Tibial nerve (tissue), 4 donors: ENCODE data around the gene TTC24. TPM values are rescaled to one million over a fixed set of nuclear protein-coding genes. Genes with fewer than 3 reads are reported as not detected.

Experiments
- DNase-seq, 2 donors: peaks; one replicate each; pipeline ENCODE4 v3.0.0-alpha.2; 2019; ENCODE audit warnings: low spot score in 2 of 2
- H3K27ac ChIP-seq, 4 donors: fragments of 200-600 bp; sonication (generic) in 3 of 4; one replicate each; pipeline ENCODE4 v1.5.1; 2017 to 2019; ENCODE audit warnings: mild to moderate bottlenecking in 1 of 4
- H3K27me3 ChIP-seq, 2 donors: fragments of 200-600 bp; sonication (generic) in 1 of 2; one replicate each; pipeline versions ENCODE4 v1.5.1 to v1.6.0; 2017 to 2019
- H3K36me3 ChIP-seq, 3 donors: fragments of 200-600 bp; sonication (generic); one replicate each; pipeline ENCODE4 v1.5.1; 2018 to 2019
- H3K4me1 ChIP-seq, 4 donors: fragments of 200-600 bp; sonication (generic) in 3 of 4; one replicate each; pipeline ENCODE4 v1.5.1; 2017 to 2019
- H3K4me3 ChIP-seq, 4 donors: fragments of 200-600 bp; sonication (generic) in 3 of 4; one replicate each; pipeline ENCODE4 v1.5.1; 2017 to 2019; ENCODE audit warnings: mild to moderate bottlenecking in 1 of 4, moderate library complexity in 1 of 4
- H3K9me3 ChIP-seq, 4 donors: fragments of 200-600 bp; sonication (generic) in 3 of 4; one replicate each; pipeline ENCODE4 v1.5.1; 2017 to 2019
- EP300 ChIP-seq, 2 donors: sonication (generic); formaldehyde crosslinking; IDR thresholded peaks; one replicate each; pipeline ENCODE4 v1.6.1; 2017; ENCODE audit warnings: antibody characterized with exemption in 2 of 2, mild to moderate bottlenecking in 1 of 2
- POLR2A ChIP-seq, 2 donors: fragments of 450-650 bp; IDR thresholded peaks; one replicate each; pipeline ENCODE4 v1.6.1; 2017; ENCODE audit warnings: antibody characterized with exemption in 2 of 2, mild to moderate bottlenecking in 2 of 2, moderate library complexity in 2 of 2
- WGBS, 2 donors: methylation state at CpG; one replicate each; pipeline ENCODE4 v1.1.5; 2018; 5-methylcytosine and 5-hydroxymethylcytosine counted together
- total RNA-seq, 4 donors: library from RNA; depleted of rRNA; stranded (reverse); fragments of >200 nt; gene quantifications; one replicate each; pipeline ENCODE4 v1.1.0, GENCODE V29; 2016
- TF ChIP-seq, protein P1 (sequence below), 5 experiments: fragments of 200-600 bp in 3 of 5; fragments of 450-650 bp in 2 of 5; sonication (generic) in 3 of 5; IDR thresholded peaks; one replicate each; pipeline ENCODE4 v1.5.1; 2016 to 2019; ENCODE audit warnings: antibody characterized with exemption in 5 of 5, mild to moderate bottlenecking in 3 of 5, moderate library complexity in 2 of 5

Gene TTC24
- total RNA-seq, 4 donors from 2014 or later: not detected

- no peak for DNase-seq
- H3K9me3 ChIP-seq: no peaks in the 10 kb centered on the region
- H3K27me3 ChIP-seq: no peaks in the 10 kb centered on the region
- no peak overlapping the region for H3K27ac ChIP-seq
- H3K4me1 ChIP-seq: no peaks in the 10 kb centered on the region
- H3K36me3 ChIP-seq: no peaks in the 10 kb centered on the region
- no peak overlapping the region for H3K4me3 ChIP-seq
- WGBS, 2 donors: 90 to 100% methylated on average over 1 of the region's 1 CpG
- TF ChIP-seq POLR2A (IDR thresholded peaks at IDR 0.05): no peak
- no peak for TF ChIP-seq EP300 (IDR thresholded peaks at IDR 0.05)
- TF ChIP-seq, protein P1, sequence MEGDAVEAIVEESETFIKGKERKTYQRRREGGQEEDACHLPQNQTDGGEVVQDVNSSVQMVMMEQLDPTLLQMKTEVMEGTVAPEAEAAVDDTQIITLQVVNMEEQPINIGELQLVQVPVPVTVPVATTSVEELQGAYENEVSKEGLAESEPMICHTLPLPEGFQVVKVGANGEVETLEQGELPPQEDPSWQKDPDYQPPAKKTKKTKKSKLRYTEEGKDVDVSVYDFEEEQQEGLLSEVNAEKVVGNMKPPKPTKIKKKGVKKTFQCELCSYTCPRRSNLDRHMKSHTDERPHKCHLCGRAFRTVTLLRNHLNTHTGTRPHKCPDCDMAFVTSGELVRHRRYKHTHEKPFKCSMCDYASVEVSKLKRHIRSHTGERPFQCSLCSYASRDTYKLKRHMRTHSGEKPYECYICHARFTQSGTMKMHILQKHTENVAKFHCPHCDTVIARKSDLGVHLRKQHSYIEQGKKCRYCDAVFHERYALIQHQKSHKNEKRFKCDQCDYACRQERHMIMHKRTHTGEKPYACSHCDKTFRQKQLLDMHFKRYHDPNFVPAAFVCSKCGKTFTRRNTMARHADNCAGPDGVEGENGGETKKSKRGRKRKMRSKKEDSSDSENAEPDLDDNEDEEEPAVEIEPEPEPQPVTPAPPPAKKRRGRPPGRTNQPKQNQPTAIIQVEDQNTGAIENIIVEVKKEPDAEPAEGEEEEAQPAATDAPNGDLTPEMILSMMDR (IDR thresholded peaks at IDR 0.05): no peak
Observed at GRCh38 chr1:156549831-156550230, 29.7 kb upstream of the TTC24 start.

DNA sequence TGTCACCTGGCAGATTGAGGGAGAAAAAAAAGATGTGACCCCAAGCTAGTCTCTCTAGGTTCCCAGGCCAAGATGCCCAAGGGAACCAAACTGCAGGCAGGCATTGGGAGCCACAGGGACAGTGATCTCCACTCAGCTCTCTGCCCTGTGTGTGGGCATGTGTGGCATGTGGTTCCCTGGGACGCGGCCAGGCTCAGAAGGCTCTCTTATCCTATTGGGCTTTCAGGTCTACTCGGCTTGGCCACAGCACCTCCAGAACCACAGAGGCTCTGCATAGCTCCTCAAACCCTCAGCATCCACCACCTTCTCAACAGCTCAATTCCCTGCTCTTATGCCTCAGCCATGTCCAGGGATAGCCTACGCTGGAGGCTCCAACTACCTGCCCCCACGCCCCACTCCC, 29.2 kb upstream of the TTC24 start:
- H3K27ac ChIP-seq: no peak overlapping the region
- no peaks in the 10 kb centered on the region for H3K36me3 ChIP-seq
- TF ChIP-seq POLR2A (IDR thresholded peaks at IDR 0.05) (no peak), EP300 (IDR thresholded peaks at IDR 0.05) (no peak)
- TF ChIP-seq, protein P1 (IDR thresholded peaks at IDR 0.05): no peak
- no peaks in the 10 kb centered on the region for H3K27me3 ChIP-seq
- 75 to 90% methylated on average over 5 of the region's 5 CpGs for WGBS, 2 donors
- DNase-seq: no peak
- H3K9me3 ChIP-seq: no peaks in the 10 kb centered on the region
- no peak overlapping the region for H3K4me3 ChIP-seq
- H3K4me1 ChIP-seq: no peaks in the 10 kb centered on the region

GRCh38 chr1:156551066-156551643, 28.4 kb upstream of the TTC24 start:
- Histone ChIP-seq H3K4me3 (no peak overlapping the region), H3K4me1 (no peaks in the 10 kb centered on the region), H3K36me3 (no peaks in the 10 kb centered on the region), H3K27me3 (no peaks in the 10 kb centered on the region), H3K9me3 (no peaks in the 10 kb centered on the region), H3K27ac (no peak overlapping the region)
- DNase-seq: no peak
- TF ChIP-seq, protein P1 (IDR thresholded peaks at IDR 0.05): no peak
- TF ChIP-seq EP300 (IDR thresholded peaks at IDR 0.05): no peak
- no peak for TF ChIP-seq POLR2A (IDR thresholded peaks at IDR 0.05)
- WGBS, 2 donors: 82 to 86% methylated on average over 3 of the region's 3 CpGs

DNA sequence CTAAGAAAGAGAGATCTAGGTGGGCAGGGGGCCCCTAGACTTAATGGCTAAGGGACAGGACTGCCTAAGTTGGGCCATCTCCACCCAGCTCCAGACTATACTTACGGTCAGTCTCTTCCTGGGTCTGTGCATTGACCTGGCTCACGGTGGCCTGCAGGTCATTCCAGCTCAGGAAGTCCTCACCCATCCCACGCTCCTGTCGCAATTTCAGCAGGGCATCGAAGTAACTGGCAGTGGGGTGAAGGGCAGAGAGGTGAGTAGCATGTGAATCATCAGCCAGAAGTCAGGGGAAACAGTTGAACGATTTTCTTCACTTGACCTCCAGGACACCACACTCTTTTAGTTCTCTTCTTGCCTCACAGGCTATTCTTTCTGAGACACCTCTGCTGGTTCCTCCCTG, 27.7 kb upstream of the TTC24 start:
- no peak overlapping the region for H3K4me3 ChIP-seq
- no peaks in the 10 kb centered on the region for H3K27me3 ChIP-seq
- no peak overlapping the region for H3K27ac ChIP-seq
- TF ChIP-seq POLR2A (IDR thresholded peaks at IDR 0.05) (no peak), EP300 (IDR thresholded peaks at IDR 0.05) (no peak)
- TF ChIP-seq, protein P1 (IDR thresholded peaks at IDR 0.05): no peak
- no peaks in the 10 kb centered on the region for H3K9me3 ChIP-seq
- no peak for DNase-seq
- H3K36me3 ChIP-seq: no peaks in the 10 kb centered on the region
- H3K4me1 ChIP-seq: no peaks in the 10 kb centered on the region
- WGBS, 2 donors: 89 to 95% methylated on average over 6 of the region's 6 CpGs

DNA sequence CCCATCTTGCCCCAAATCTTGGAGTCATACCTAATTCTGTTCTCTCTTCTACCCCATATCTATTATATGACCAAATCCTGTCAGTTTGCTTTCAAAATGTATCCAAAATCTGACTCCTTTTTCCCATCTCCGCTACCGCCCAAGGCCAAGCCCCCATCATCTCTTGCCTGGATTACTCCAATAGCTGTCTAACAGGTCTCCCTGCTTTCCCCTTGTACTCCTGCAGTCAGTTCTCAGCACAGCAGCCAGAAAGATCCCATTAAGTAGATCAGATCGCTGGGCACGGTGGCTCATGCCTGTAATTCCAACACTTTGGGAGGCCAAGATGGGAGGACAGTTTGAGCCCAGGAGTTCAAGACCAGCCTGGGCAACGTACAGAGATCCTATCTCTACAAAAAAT, 27.0 kb upstream of the TTC24 start:
- Histone ChIP-seq H3K9me3 (no peaks in the 10 kb centered on the region), H3K36me3 (no peaks in the 10 kb centered on the region), H3K27ac (no peak overlapping the region), H3K4me3 (no peak overlapping the region), H3K4me1 (no peaks in the 10 kb centered on the region), H3K27me3 (no peaks in the 10 kb centered on the region)
- no peak for TF ChIP-seq POLR2A (IDR thresholded peaks at IDR 0.05)
- TF ChIP-seq EP300 (IDR thresholded peaks at IDR 0.05): no peak
- TF ChIP-seq, protein P1 (IDR thresholded peaks at IDR 0.05): no peak
- WGBS, 2 donors: 74 to 76% methylated on average over 5 of the region's 5 CpGs
- no peak for DNase-seq
